Measurements from ENCODE around the gene SCN5A.

Gene SCN5A

GRCh38 chr3:38647217-38647970 is 2.1 kb downstream of the SCN5A start:
- DNase-seq = no peak

DNA sequence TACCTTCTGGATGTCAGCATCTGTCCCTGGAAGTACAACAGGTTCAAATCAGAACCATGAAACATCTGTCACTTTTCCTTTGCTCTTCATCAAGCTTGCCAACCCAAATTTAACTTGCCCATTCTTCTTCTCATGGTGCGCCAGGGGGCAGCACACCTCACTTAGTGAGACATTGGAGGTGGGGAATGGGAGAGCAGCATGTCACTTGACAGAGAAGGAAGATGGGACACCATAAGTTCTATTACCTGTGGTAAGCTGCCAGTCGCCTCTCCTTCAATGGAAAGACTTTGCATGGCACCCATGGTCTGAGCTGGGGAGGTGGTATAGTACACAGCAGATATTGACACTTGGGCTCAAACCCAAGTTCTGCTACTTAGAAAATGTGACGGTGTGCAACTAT is 2.9 kb downstream of the SCN5A start:
- DNase-seq = peak; percentile 66

- DNase-seq = no peak
Observed at GRCh38 chr3:38646062-38646461, 3.4 kb downstream of the SCN5A start.

DNA sequence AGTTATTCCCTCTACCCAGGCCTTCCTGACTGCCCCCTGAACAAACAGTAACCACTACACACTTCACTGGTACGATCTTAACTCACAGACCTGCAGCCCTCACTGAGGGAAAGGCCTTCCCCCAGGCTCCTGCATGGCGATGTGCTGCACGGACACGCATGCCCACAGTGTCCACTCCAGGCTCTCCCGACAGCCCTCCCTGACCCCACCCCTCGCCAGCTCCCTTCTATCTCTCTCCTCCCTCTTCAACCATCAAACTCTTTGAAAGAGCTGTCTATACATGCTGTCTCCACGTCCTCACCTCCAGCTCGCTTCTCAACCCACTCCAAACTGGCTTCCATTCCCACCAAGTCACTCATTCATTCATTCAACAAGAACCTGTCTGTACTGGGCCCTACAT is 3.9 kb downstream of the SCN5A start:
- DNase-seq = no peak

GRCh38 chr3:38645076-38645475 is 4.4 kb downstream of the SCN5A start:
- DNase-seq = no peak

- DNase-seq = no peak
Observed at GRCh38 chr3:38644662-38645053, 4.8 kb downstream of the SCN5A start.

DNA sequence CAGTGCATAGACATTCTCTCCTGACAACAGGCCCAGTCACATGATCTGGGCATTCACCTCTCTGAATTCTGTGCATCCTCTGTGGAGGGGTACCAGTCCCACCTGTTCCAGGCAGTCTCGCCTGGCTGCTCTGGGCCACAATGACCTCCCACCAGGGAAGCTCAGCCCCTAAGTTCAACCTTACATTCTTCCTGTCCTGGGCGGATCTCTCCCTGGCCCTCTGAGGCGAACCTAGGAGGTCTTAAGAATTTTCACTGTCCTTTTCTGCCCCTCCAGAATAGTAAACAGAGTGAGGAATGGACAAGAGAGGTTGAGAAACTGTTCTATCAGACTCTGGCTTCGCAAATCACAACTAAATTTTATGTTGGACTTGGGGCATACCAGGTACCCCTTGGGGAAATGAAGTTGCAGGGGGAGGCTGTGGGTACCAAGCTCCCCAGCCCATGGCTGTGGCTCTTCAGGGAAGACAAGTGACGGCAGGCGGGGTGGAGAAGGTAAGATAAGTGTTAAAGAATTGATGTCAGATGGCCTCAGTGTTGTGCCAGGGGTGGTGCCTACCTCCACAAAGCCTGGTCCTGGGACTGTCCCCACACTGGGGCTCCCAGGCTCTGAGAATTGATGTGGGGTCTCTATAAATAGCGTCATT is 5.3 kb downstream of the SCN5A start:
- no peak for DNase-seq

DNA sequence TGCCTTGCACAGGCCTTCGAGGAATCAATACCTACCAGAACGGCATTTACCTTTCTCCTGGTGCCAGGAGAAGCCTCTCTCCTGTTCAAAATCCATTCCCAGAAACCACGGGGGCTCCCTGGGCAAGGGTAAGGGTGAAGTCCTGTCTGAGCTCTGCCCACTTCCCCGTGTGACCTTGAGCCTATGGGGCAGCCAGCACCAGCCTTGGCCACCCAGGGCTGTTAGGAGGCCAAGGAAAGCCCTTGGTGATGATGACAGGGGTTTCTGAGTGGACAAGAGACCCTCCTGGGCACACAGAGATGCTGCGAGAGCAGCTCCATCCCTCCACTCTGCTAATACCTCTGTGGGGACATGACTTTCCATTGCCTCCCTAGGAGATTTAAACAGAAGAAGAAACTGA is 5.9 kb downstream of the SCN5A start:
- no peak for DNase-seq

DNA sequence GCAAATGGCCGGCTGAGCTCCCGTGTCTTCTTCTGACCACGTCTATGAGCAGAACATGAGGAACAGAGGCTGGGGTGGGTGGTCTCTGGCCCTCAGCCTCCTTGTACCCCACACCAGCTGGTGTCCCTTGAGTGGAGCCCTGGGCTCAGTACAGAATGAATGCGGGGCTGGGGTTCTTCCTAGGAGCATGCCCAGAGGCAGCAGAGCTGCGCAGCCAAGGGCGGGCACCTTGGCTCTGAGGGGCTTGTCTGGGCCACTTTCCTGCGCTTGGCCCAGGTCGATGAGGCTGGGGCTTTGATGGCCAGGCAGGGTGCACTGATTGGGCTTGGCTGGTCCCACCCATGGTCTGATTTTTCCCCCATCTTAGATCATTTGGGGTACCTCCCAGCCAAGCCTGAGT is 6.4 kb downstream of the SCN5A start:
- DNase-seq = no peak

- no peak for DNase-seq
Observed at GRCh38 chr3:38641461-38642110, 7.9 kb downstream of the SCN5A start.

DNA sequence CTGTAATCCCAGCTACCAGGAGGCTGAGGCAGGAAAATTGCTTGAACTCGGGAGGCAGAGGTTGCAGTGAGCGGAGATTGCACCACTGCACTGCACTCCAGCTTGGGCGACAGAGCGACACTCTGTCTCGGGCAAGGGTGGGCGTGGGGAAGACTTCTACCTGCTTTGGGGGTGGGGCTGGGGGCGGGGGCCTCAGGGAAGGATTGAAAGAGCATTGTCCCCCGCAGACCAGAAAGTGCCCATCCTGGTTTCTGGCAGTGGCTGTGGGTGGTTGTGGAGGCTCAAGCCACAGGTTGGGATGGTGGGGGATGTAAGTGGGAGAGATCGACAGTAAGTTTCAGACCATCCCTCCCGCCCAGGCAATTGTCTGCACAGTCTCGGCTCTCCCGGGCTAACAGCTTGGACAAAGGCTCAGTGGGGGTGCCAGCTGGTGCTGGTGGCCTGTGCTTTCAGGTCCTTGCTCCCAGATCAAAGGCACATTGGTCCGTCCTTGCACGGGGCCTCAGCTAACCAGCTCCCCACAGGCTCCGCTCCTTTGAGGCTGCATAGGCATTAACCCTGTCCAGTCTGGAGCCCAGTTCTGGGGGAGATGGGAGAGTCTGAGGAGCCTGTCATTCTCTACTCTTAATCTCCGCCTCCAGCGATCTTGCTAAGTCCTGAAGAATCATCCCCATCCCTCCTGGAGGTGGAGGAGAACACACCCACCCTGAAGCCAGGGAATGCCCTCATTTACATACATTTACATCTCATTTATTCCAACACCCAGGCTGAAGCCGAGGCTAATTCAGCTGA is 8.6 kb downstream of the SCN5A start:
- no peak for DNase-seq

DNA sequence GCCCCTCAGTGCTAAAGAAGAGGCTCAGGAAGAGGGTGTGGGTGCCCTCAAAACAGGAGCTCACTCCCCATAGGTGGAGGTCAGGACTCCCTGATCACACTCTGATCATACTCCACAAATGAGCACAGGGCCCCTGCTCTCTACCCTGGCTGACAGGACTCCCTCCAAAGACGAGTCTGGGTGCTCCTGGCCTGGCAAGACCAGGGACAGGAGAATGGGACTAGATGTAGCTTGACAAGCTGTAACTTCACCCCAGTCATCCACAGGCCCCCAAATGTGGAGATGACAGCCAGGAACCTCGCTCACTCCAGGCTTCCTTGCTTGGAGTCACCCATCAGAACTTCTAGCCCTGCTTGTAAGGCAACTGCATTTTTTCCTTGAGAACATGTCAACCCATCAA is 11.1 kb downstream of the SCN5A start:
- no peak for DNase-seq

- DNase-seq = no peak
Observed at GRCh38 chr3:38637906-38638305, 11.6 kb downstream of the SCN5A start.

DNA sequence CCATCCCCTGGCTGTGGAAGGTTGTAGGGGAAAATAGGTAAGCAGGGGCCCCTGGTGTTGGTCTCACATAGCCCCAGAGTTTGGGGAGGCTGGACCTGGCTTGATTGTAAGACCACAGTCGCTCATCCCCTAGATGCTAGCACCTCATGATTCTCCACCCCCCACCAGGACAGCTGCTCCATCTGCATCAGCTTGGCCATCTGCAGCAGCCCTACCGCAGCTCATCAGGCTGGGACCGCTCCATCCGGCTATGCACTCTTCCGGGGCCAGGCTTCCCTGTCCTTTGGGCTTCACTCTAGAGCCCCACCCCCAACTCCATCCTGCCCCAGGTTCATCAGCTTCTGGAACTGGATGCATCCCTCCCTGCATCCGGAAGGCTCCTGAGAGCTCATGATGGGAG is 12.6 kb downstream of the SCN5A start:
- DNase-seq = no peak

DNA sequence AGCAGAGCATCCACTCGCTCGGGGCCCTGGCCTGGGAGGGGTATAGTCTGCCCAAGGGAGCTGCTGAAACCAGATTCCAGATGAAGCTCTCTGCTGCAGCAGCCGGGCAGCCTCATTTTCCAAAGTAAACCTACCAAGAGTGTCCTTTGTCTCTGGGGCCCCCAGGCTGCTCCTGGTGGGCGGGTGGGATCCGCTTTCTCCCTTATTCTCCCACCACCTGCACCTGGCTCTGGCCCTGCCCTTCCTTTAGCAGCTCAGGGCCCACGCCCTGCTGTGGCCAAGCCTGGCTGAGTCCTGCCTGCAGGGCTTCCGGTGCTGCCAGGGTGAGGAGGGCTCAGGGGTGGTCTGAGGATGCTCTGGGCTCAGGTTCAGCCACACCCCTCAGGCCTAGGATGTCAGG is 13.0 kb downstream of the SCN5A start:
- no peak for DNase-seq

DNA sequence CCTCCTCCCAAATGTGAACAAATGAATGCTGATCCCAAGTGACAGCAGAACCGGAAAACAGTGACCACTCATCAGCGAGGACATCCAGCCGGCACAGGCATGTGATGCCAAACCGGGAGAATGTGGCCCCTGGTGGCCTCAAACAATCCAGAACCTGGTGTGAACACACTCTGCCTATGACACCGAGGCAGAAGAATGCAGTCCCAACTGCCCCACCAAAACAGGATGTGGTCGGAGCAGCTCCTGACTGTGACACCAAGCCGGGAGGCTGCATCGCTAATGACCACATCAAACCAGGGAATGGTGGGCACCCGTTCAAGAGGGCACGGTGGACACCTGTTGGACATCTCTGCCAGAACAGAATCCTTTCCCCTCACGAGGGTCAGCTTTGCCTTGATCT is 15.4 kb downstream of the SCN5A start:
- DNase-seq = no peak

DNA sequence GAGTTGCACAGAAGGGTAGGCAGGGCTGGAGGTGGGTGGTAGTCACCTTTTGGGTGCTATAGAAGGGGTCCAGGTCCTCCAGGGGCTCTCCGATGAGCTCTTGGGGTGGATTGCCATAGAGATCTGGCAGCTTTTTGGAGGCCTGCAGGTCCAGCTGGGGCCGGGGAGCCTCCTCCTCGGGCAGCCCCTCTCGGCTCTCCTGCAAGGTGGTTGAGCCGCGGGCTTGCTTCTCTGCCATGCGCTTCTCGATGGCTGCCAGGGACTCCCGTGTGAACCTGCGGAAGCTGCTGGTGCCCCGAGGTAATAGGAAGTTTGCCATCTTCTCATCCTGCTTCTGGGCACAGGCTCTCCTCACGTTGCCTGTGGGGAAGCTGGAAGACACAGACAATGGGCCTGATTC is 16.5 kb downstream of the SCN5A start:
- no peak for DNase-seq

- no peak for DNase-seq
Observed at GRCh38 chr3:38630606-38631005, 18.9 kb downstream of the SCN5A start.

- no peak for DNase-seq
Observed at GRCh38 chr3:38630070-38630469, 19.4 kb downstream of the SCN5A start.

DNA sequence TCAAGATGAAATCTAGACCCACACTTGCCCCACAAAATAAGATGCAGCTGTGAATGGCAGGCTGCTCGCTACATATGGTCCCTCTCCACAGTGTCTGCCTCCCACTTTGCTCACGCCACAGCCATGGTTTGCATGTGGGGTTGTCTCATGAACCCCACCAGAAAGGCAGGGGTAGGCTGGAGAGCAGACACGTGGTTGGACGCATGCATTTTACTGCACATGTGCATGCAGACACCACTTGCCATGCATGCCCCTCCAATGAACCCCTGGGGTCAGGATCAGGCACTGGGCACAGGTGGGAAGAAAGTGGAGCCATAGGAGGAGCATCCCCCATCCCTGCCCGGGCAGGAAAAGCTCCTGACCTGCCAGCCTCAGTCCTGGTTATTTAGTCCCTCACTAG is 20.7 kb downstream of the SCN5A start:
- DNase-seq = no peak

GRCh38 chr3:38627956-38628355 is 21.5 kb downstream of the SCN5A start:
- peak; percentile 16 for DNase-seq

- DNase-seq = no peak
Observed at GRCh38 chr3:38626171-38626570, 23.3 kb downstream of the SCN5A start.

GRCh38 chr3:38623539-38623938 is 25.9 kb downstream of the SCN5A start:
- DNase-seq = no peak

DNA sequence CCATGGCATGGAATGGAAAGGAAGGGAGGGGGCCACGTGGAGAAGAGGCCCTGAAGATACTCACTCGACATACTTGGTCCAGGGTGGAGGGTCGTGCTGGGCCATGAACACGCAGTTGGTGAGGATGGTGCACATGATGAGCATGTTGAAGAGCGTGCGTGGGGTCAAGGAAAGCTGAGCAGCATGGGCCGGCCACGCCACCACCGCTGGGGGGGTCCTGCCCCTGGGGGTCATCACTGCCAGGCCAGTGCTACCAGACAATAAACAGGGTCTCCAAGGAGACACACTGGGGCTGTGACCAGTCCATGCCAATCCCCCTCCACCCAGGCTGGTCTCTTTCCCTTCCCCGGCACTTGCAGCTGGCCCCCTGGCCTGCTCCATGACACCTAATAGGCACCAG is 27.2 kb downstream of the SCN5A start:
- DNase-seq = no peak

Measured in hematopoietic multipotent progenitor cell treated with erythropoietin and hydrocortisone succinate and interleukin-3 and kit ligand, for 8 days (in vitro differentiated cells).